ENCODE results near the gene SELENOO.

The SELENOO gene

GRCh38 chr22:50185375-50186087 lies 15.3 kb upstream of the SELENOO start, which contains the start of gene TRABD:
Gene TRABD (plus strand): TSS chr22:50185913. CDS start chr22:50193061, 7,148 bp downstream.
- peak; percentile 81 for DNase-seq

GRCh38 chr22:50186181-50186714 lies 14.6 kb upstream of the SELENOO start:
- no peak for DNase-seq

GRCh38 chr22:50186761-50187523 lies 13.9 kb upstream of the SELENOO start:
- DNase-seq: no peak

- DNase-seq: no peak
Measured at GRCh38 chr22:50188356-50188755, 12.5 kb upstream of the SELENOO start.

GRCh38 chr22:50189184-50189848 lies 11.5 kb upstream of the SELENOO start:
- DNase-seq: peak; percentile 16

GRCh38 chr22:50189849-50190181 lies 11.0 kb upstream of the SELENOO start:
- no peak for DNase-seq

GRCh38 chr22:50190182-50190940 lies 10.4 kb upstream of the SELENOO start:
- peak; percentile 19 for DNase-seq

GRCh38 chr22:50190941-50191741 lies 9.7 kb upstream of the SELENOO start:
- DNase-seq: no peak

- no peak for DNase-seq
Measured at GRCh38 chr22:50192436-50193204, 8.2 kb upstream of the SELENOO start.

GRCh38 chr22:50193621-50194020 lies 7.2 kb upstream of the SELENOO start:
- DNase-seq: no peak

GRCh38 chr22:50194037-50194805 lies 6.6 kb upstream of the SELENOO start:
- no peak for DNase-seq

GRCh38 chr22:50196256-50196655 lies 4.6 kb upstream of the SELENOO start:
- DNase-seq: no peak

GRCh38 chr22:50197000-50197800 lies 3.6 kb upstream of the SELENOO start:
- DNase-seq: no peak

GRCh38 chr22:50197856-50198623 lies 2.8 kb upstream of the SELENOO start:
- no peak for DNase-seq

GRCh38 chr22:50198624-50199017 lies 2.2 kb upstream of the SELENOO start:
- DNase-seq: no peak

- no peak for DNase-seq
Measured at GRCh38 chr22:50199251-50199721, 1.5 kb upstream of the SELENOO start.

GRCh38 chr22:50199829-50200460 lies 866 bp upstream of the SELENOO start:
- DNase-seq: no peak

All from NCI-H1105 treated with DMSO at 0.1 percent for 48 hours (cell line).